Caco-2 (cell line): ENCODE data around the gene CNTF. TPM values are rescaled to one million over a fixed set of nuclear protein-coding genes. Genes with fewer than 3 reads are reported as not detected.

Experiments used
- BruUV-seq: library from RNA; stranded (reverse); fragments of 400-500 nt; replicated peaks from 2 replicates; lab custom pipeline; 2021; lab: Mats Ljungman, UMichigan
- CTCF ChIA-PET: fragments of 300-600 bp; sonication (Branson Sonifier 250); formaldehyde crosslinking; loops from one replicate; lab custom pipeline; 2022; ENCODE audit warnings: antibody characterized with exemption; lab: Charles Lee
- POLR2A ChIA-PET: fragments of 300-600 bp; sonication (Branson Sonifier 250); formaldehyde crosslinking; loops from one replicate; lab custom pipeline; 2022; ENCODE audit warnings: antibody characterized with exemption; lab: Charles Lee
- DNase-seq, 2 experiments: peaks; one replicate each; pipeline versions ENCODE4 v3.0.0 to v3.0.0-alpha.2; 2020 to 2022
- H3K27me3 ChIP-seq: replicated peaks from 2 replicates; pipeline ENCODE4 v1.6.0; 2011; ENCODE audit warnings: low read length; ENCODE audit not compliant: control insufficient read depth, insufficient read depth
- H3K36me3 ChIP-seq: 2 replicates; pipeline ENCODE4 v1.5.1; 2011; ENCODE audit warnings: low read length; ENCODE audit not compliant: control insufficient read depth, insufficient read depth
- H3K4me1 ChIP-seq: fragments of 250-450 bp; sonication (Bioruptor Pico); 2 replicates; pipeline ENCODE4 v1.5.1; 2020; ENCODE audit warnings: mild to moderate bottlenecking
- H3K4me3 ChIP-seq: 2 replicates; pipeline ENCODE4 v1.5.1; 2011; ENCODE audit warnings: low read depth, mild to moderate bottlenecking, control low read depth, low read length
- H3K9me3 ChIP-seq: fragments of 250-450 bp; sonication (Bioruptor Pico); 2 replicates; pipeline ENCODE4 v1.5.1; 2020; ENCODE audit warnings: mild to moderate bottlenecking, moderate library complexity
- H3K27ac Mint-ChIP-seq: one replicate; pipeline ENCODE4 v1.8.0; 2022; ENCODE audit warnings: mixed read lengths; ENCODE audit not compliant: unreplicated experiment
- H3K27me3 Mint-ChIP-seq: one replicate; pipeline ENCODE4 v1.8.0; 2022; ENCODE audit warnings: mixed read lengths; ENCODE audit not compliant: insufficient read depth, unreplicated experiment
- H3K36me3 Mint-ChIP-seq: one replicate; pipeline ENCODE4 v1.8.0; 2022; ENCODE audit warnings: mild to moderate bottlenecking, mixed read lengths; ENCODE audit not compliant: insufficient read depth, unreplicated experiment
- H3K4me1 Mint-ChIP-seq: one replicate; pipeline ENCODE4 v1.8.0; 2022; ENCODE audit warnings: low read depth, mixed read lengths; ENCODE audit not compliant: unreplicated experiment
- H3K4me3 Mint-ChIP-seq: one replicate; pipeline ENCODE4 v1.8.0; 2022; ENCODE audit warnings: mild to moderate bottlenecking, moderate library complexity, mixed read lengths; ENCODE audit not compliant: unreplicated experiment
- H3K9me3 Mint-ChIP-seq: one replicate; pipeline ENCODE4 v1.8.0; 2022; ENCODE audit warnings: mixed read lengths; ENCODE audit not compliant: unreplicated experiment
- CTCF ChIP-seq, 2 experiments: fragments of 200-600 bp in 1 of 2; IDR thresholded peaks; 1 replicate in 1 of 2; 2 replicates in 1 of 2; pipeline versions ENCODE4 v1.5.1 to v1.8.0; 2011 to 2022; ENCODE audit warnings: antibody characterized with exemption in 1 of 2, control low read depth in 1 of 2, inconsistent platforms in 1 of 2, low read depth in 1 of 2, low read length in 1 of 2, mild to moderate bottlenecking in 1 of 2, moderate library complexity in 1 of 2; ENCODE audit not compliant: insufficient read depth in 1 of 2, severe bottlenecking in 1 of 2, unreplicated experiment in 1 of 2
- intact Hi-C: fragments of 100-400 bp; cut with micrococcal nuclease; formaldehyde crosslinking; loops from one replicate; pipeline ENCODE4 v1.10.0; 2022; ENCODE audit not compliant: unreplicated experiment
- total RNA-seq: library from RNA; stranded (reverse); gene quantifications from 2 replicates; pipeline ENCODE4 v1.2.3, GENCODE V29; 2022

CNTF gene
- total RNA-seq, 1 experiment from 2014 or later = 3.3 TPM

GRCh38 chr11:58674609-58675008 lies 52.1 kb downstream of the CNTF start:
- no TSS peak for BruUV-seq
- TF ChIP-seq CTCF (IDR thresholded peaks at IDR 0.05; ENCODE audit: insufficient read depth in 1 of 2, low read depth in 1 of 2, low read length in 1 of 2, severe bottlenecking in 1 of 2, unreplicated experiment in 1 of 2) = no peak
- Mint-ChIP-seq H3K4me1 (no peaks in the 10 kb centered on the region), H3K36me3 (no peaks in the 10 kb centered on the region), H3K4me3 (no peak overlapping the region), H3K27ac (no peak overlapping the region), H3K9me3 (no peaks in the 10 kb centered on the region), H3K27me3 (no peaks in the 10 kb centered on the region)
- no peak for DNase-seq
- no peaks in the 10 kb centered on the region for H3K9me3 ChIP-seq
- H3K27me3 ChIP-seq = no peaks in the 10 kb centered on the region
- no peak overlapping the region for H3K4me3 ChIP-seq
- CTCF ChIA-PET = interaction anchor here (1.0 kb wide), 1 partner anchor 15 kb away, joined by 3 read pairs; no protein-coding TSS in a partner anchor
- no peaks in the 10 kb centered on the region for H3K4me1 ChIP-seq
- H3K36me3 ChIP-seq = no peaks in the 10 kb centered on the region
- POLR2A ChIA-PET = no interaction called here
- intact Hi-C loops = loop anchor here (1.0 kb wide), 5 partner anchors 20 to 384 kb away; no protein-coding TSS in a partner anchor

Other genes with a start within 250 kb of the CNTF start
- gene OR5B3, start 215.8 kb upstream of the CNTF start, total RNA-seq = not detected in 2 replicates
- gene OR5B2, start 194.5 kb upstream of the CNTF start, total RNA-seq = not detected in 2 replicates
- gene OR5B12, start 180.4 kb upstream of the CNTF start, total RNA-seq = not detected in 2 replicates
- not detected in 2 replicates for gene OR5B21, start 114.6 kb upstream of the CNTF start, total RNA-seq
- 1.8 and 2.1 TPM in 2 replicates for gene LPXN, start 46.8 kb upstream of the CNTF start, total RNA-seq
- gene ZFP91, start 43.6 kb upstream of the CNTF start, total RNA-seq = 37.5 and 40.6 TPM in 2 replicates
- not detected in 2 replicates for gene GLYAT, start 109.3 kb downstream of the CNTF start, total RNA-seq
- gene GLYATL2, start 222.0 kb downstream of the CNTF start, total RNA-seq = not detected in 2 replicates